ENCODE measurements around the gene MCRIP1. TPM values are rescaled to one million over a fixed set of nuclear protein-coding genes. Genes with fewer than 3 reads are reported as not detected.

Gene MCRIP1
- total and polyA plus RNA-seq, 9 of the 15 experiments (the other 6 are each of a cell fraction or from before 2014, with no cell fraction given): 0.39 to 35.8 (median 9.7) TPM

DNA sequence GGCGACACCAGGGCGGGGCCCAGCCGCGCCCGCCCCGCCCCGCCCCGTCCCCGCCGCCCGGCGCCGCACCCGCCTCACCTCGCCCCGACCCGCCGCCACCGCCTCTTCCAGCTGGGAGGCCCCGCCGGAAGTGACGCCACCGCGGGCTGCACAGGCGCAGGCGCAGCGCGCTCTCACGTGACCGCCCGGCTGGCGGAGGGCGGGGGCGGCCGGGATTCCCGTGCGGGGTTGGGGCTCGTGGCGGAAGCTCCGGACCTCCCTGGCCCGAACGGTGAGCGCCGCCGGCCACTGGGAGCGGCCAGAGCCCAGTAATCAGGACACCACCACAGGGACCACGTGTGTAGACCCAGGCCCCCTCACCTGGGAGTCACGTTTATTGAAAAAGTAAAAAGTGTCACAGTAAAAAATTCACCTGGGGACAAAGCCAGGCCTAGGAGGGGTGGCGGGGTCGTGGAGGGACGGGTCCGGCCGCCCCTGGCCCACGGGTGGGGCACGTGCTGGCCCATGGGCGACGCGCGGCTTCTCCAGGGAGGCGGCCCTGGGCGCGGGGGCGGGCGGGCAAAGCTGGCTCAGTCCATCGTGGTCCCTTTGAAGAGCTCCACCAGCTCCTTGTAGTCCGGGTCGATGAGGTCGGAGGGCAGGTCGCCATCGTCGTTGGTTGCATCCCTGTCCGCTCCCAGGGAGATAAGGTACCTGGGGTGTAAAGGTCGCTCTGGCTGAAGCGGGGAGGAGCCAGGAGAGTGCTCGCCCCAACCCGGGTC lies at the start of gene MCRIP1 (continued):
- TF ChIP-seq, protein P1, sequence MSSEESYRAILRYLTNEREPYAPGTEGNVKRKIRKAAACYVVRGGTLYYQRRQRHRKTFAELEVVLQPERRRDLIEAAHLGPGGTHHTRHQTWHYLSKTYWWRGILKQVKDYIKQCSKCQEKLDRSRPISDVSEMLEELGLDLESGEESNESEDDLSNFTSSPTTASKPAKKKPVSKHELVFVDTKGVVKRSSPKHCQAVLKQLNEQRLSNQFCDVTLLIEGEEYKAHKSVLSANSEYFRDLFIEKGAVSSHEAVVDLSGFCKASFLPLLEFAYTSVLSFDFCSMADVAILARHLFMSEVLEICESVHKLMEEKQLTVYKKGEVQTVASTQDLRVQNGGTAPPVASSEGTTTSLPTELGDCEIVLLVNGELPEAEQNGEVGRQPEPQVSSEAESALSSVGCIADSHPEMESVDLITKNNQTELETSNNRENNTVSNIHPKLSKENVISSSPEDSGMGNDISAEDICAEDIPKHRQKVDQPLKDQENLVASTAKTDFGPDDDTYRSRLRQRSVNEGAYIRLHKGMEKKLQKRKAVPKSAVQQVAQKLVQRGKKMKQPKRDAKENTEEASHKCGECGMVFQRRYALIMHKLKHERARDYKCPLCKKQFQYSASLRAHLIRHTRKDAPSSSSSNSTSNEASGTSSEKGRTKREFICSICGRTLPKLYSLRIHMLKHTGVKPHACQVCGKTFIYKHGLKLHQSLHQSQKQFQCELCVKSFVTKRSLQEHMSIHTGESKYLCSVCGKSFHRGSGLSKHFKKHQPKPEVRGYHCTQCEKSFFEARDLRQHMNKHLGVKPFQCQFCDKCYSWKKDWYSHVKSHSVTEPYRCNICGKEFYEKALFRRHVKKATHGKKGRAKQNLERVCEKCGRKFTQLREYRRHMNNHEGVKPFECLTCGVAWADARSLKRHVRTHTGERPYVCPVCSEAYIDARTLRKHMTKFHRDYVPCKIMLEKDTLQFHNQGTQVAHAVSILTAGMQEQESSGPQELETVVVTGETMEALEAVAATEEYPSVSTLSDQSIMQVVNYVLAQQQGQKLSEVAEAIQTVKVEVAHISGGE (CRISPR knock-in tag; IDR thresholded peaks at IDR 0.05): peak in 1 of 3 experiments; percentile 73; a peak in 1 of 6 replicates
- TF ChIP-seq WHSC1 (IDR thresholded peaks at IDR 0.05; ENCODE audit: low read length): no peak
- TF ChIP-seq, protein P2, sequence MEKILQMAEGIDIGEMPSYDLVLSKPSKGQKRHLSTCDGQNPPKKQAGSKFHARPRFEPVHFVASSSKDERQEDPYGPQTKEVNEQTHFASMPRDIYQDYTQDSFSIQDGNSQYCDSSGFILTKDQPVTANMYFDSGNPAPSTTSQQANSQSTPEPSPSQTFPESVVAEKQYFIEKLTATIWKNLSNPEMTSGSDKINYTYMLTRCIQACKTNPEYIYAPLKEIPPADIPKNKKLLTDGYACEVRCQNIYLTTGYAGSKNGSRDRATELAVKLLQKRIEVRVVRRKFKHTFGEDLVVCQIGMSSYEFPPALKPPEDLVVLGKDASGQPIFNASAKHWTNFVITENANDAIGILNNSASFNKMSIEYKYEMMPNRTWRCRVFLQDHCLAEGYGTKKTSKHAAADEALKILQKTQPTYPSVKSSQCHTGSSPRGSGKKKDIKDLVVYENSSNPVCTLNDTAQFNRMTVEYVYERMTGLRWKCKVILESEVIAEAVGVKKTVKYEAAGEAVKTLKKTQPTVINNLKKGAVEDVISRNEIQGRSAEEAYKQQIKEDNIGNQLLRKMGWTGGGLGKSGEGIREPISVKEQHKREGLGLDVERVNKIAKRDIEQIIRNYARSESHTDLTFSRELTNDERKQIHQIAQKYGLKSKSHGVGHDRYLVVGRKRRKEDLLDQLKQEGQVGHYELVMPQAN (IDR thresholded peaks at IDR 0.05; ENCODE audit: borderline replicate concordance): peak; percentile 70; the same call in 1 of the 2 replicates
- no peak for TF ChIP-seq TAF15 (IDR thresholded peaks at IDR 0.05; ENCODE audit: low read depth, low read length)
- TF ChIP-seq ETV6 (IDR thresholded peaks at IDR 0.05; ENCODE audit: borderline replicate concordance in 1 of 2, low read depth in 2 of 2, low read length in 1 of 2): no peak
- TF ChIP-seq ETV6 (CRISPR knock-in tag; IDR thresholded peaks at IDR 0.05; ENCODE audit: borderline replicate concordance): peak; percentile 83; the same call in 1 of the 2 replicates
- peak; percentile 96 for TF ChIP-seq FOXP1 (CRISPR knock-in tag; IDR thresholded peaks at IDR 0.05)
- peak; percentile 41 for TF ChIP-seq CBFA2T2 (conservative IDR thresholded peaks at IDR 0.05)
- no peak for TF ChIP-seq SOX6 (IDR thresholded peaks at IDR 0.05)
- TF ChIP-seq, protein P3, sequence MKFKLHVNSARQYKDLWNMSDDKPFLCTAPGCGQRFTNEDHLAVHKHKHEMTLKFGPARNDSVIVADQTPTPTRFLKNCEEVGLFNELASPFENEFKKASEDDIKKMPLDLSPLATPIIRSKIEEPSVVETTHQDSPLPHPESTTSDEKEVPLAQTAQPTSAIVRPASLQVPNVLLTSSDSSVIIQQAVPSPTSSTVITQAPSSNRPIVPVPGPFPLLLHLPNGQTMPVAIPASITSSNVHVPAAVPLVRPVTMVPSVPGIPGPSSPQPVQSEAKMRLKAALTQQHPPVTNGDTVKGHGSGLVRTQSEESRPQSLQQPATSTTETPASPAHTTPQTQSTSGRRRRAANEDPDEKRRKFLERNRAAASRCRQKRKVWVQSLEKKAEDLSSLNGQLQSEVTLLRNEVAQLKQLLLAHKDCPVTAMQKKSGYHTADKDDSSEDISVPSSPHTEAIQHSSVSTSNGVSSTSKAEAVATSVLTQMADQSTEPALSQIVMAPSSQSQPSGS (CRISPR knock-in tag; IDR thresholded peaks at IDR 0.05): no peak
- no peak for TF ChIP-seq BMI1 (IDR thresholded peaks at IDR 0.05; ENCODE audit: low read length)
- TF ChIP-seq DMBX1 (CRISPR knock-in tag; IDR thresholded peaks at IDR 0.05; ENCODE audit: borderline replicate concordance): 0 out of 2 replicates have a peak, but pooled peaks have one; percentile 36
- TF ChIP-seq NFRKB (IDR thresholded peaks at IDR 0.05; ENCODE audit: low read depth): 0 out of 2 replicates have a peak, but pooled peaks have one; percentile 48
- TF ChIP-seq HCFC1 (IDR thresholded peaks at IDR 0.05; ENCODE audit: low read depth, low read length): 0 out of 2 replicates have a peak, but pooled peaks have one; percentile 40
- TF ChIP-seq SIN3B (IDR thresholded peaks at IDR 0.05; ENCODE audit: low read depth): 0 out of 2 replicates have a peak, but pooled peaks have one; percentile 13
- no peak for TF ChIP-seq SRSF1 (IDR thresholded peaks at IDR 0.05; ENCODE audit: low read depth, low read length)
- TF ChIP-seq, protein P4, sequence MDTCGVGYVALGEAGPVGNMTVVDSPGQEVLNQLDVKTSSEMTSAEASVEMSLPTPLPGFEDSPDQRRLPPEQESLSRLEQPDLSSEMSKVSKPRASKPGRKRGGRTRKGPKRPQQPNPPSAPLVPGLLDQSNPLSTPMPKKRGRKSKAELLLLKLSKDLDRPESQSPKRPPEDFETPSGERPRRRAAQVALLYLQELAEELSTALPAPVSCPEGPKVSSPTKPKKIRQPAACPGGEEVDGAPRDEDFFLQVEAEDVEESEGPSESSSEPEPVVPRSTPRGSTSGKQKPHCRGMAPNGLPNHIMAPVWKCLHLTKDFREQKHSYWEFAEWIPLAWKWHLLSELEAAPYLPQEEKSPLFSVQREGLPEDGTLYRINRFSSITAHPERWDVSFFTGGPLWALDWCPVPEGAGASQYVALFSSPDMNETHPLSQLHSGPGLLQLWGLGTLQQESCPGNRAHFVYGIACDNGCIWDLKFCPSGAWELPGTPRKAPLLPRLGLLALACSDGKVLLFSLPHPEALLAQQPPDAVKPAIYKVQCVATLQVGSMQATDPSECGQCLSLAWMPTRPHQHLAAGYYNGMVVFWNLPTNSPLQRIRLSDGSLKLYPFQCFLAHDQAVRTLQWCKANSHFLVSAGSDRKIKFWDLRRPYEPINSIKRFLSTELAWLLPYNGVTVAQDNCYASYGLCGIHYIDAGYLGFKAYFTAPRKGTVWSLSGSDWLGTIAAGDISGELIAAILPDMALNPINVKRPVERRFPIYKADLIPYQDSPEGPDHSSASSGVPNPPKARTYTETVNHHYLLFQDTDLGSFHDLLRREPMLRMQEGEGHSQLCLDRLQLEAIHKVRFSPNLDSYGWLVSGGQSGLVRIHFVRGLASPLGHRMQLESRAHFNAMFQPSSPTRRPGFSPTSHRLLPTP (IDR thresholded peaks at IDR 0.05; ENCODE audit: borderline replicate concordance, extremely low read depth, insufficient read length): no peak

Data from K562 (cell line).